Activated T-helper 1 cell treated with anti-CD3 and anti-CD28 coated beads, Interleukin-12 subunit alpha, Interleukin-12 subunit beta, Interleukin-2, Interleukin-4 antibody, amounts not matched to agents 30 ng/mL and 10 ng/mL and 1 ng/mL, durations not matched to agents 14 hours and 24 hours and 36 hours (primary cell): ENCODE data around the gene DHX32. TPM values are rescaled to one million over a fixed set of nuclear protein-coding genes. Genes with fewer than 3 reads are reported as not detected.

ENCODE experiments used
- DNase-seq: peaks from one replicate; pipeline ENCODE4 v3.0.0; 2021; ENCODE audit warnings: low spot score
- H3K27ac Mint-ChIP-seq: one replicate; pipeline ENCODE4 v1.8.0; 2021; ENCODE audit warnings: mild to moderate bottlenecking, mixed read lengths
- H3K27me3 Mint-ChIP-seq: one replicate; pipeline ENCODE4 v1.8.0; 2022; ENCODE audit warnings: mild to moderate bottlenecking, moderate library complexity, mixed read lengths; ENCODE audit not compliant: insufficient read depth
- H3K36me3 Mint-ChIP-seq: one replicate; pipeline ENCODE4 v1.8.0; 2021; ENCODE audit warnings: low read depth, mixed read lengths
- H3K4me1 Mint-ChIP-seq: one replicate; pipeline ENCODE4 v1.8.0; 2021; ENCODE audit warnings: low read depth, mixed read lengths
- H3K4me3 Mint-ChIP-seq: one replicate; pipeline ENCODE4 v1.8.0; 2021; ENCODE audit warnings: mild to moderate bottlenecking, moderate library complexity, mixed read lengths
- H3K9me3 Mint-ChIP-seq: one replicate; pipeline ENCODE4 v1.8.0; 2021; ENCODE audit warnings: mixed read lengths
- intact Hi-C: fragments of 100-400 bp; cut with micrococcal nuclease; formaldehyde crosslinking; loops from one replicate; pipeline ENCODE4 v1.15.1; 2024
- total RNA-seq: library from RNA; stranded (reverse); gene quantifications from 2 replicates; pipeline ENCODE4 v1.2.3, GENCODE V29; 2022

The DHX32 gene
- total RNA-seq, 1 donor from 2014 or later, result 13.0 TPM

- no peak overlapping the region for H3K4me3 Mint-ChIP-seq
- H3K9me3 Mint-ChIP-seq, result no peaks in the 10 kb centered on the region
- H3K27ac Mint-ChIP-seq, result no peak overlapping the region
- intact Hi-C loops, result no loop called here
- H3K36me3 Mint-ChIP-seq, result peaks cover 16% of the 10 kb centered on the region
- no peak for DNase-seq
- H3K4me1 Mint-ChIP-seq, result peaks cover 3% of the 10 kb centered on the region
- H3K27me3 Mint-ChIP-seq, result no peaks in the 10 kb centered on the region
Observed at GRCh38 chr10:125802739-125803138, 78.4 kb downstream of the DHX32 start.

GRCh38 chr10:125802131-125802530, 79.0 kb downstream of the DHX32 start:
- DNase-seq, result no peak
- Mint-ChIP-seq H3K9me3 (no peaks in the 10 kb centered on the region), H3K36me3 (peaks cover 10% of the 10 kb centered on the region), H3K27me3 (no peaks in the 10 kb centered on the region), H3K27ac (no peak overlapping the region), H3K4me1 (no peaks in the 10 kb centered on the region), H3K4me3 (no peak overlapping the region)
- intact Hi-C loops, result no loop called here

DNA sequence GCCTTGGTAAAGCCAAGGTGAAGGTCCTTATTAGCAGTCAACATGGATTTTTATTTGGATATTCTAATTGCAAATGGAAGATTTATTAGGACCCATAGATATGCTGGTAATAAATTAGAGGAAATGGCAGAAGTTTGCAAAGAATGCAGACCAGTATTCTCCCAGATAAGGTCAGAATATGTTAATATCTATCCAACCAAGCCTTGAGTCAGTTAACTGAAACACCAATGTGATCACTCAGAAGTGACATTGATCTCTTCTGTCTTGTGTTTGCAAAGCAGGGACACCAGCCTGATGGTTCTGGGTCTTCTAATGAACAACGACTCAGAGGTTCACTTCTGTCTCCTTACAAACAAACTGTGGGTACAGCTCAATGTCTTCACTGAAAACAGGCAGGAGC, 79.5 kb downstream of the DHX32 start:
- Mint-ChIP-seq H3K4me3 (no peak overlapping the region), H3K36me3 (peaks cover 7% of the 10 kb centered on the region), H3K27ac (no peak overlapping the region), H3K4me1 (no peaks in the 10 kb centered on the region), H3K27me3 (no peaks in the 10 kb centered on the region), H3K9me3 (no peaks in the 10 kb centered on the region)
- DNase-seq, result no peak
- intact Hi-C loops, result no loop called here

- no peaks in the 10 kb centered on the region for H3K27me3 Mint-ChIP-seq
- no peaks in the 10 kb centered on the region for H3K4me1 Mint-ChIP-seq
- no peak overlapping the region for H3K4me3 Mint-ChIP-seq
- intact Hi-C loops, result no loop called here
- H3K9me3 Mint-ChIP-seq, result no peaks in the 10 kb centered on the region
- DNase-seq, result no peak
- H3K36me3 Mint-ChIP-seq, result peaks cover 5% of the 10 kb centered on the region
- H3K27ac Mint-ChIP-seq, result no peak overlapping the region
Observed at GRCh38 chr10:125799451-125800182, 81.5 kb downstream of the DHX32 start.

- H3K9me3 Mint-ChIP-seq, result no peaks in the 10 kb centered on the region
- no peak overlapping the region for H3K27ac Mint-ChIP-seq
- intact Hi-C loops, result no loop called here
- no peak overlapping the region for H3K4me3 Mint-ChIP-seq
- H3K4me1 Mint-ChIP-seq, result no peaks in the 10 kb centered on the region
- H3K27me3 Mint-ChIP-seq, result no peaks in the 10 kb centered on the region
- H3K36me3 Mint-ChIP-seq, result peaks cover 13% of the 10 kb centered on the region
- no peak for DNase-seq
Observed at GRCh38 chr10:125797994-125798662, 83.0 kb downstream of the DHX32 start.

DNA sequence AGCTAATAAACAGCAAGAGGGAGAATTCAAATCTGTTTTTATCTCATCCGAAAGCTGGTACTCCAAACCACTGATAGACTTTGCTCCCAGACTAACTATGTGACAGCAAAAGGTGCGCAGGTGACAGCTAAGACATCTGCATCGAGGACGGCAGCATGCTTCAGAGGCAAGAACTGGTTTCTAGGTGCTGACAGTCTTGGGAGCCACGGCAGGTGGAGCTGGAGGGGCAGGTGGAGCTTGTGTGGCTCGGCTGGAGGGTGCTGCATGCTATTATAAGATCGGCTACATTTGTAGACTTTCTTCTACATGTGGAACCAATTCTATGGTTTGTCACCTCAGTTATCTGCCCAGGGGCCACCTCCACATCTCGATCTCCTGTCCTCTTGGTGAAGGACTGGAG, 83.7 kb downstream of the DHX32 start:
- Mint-ChIP-seq H3K4me3 (no peak overlapping the region), H3K27ac (no peak overlapping the region), H3K4me1 (no peaks in the 10 kb centered on the region), H3K9me3 (no peaks in the 10 kb centered on the region), H3K27me3 (no peaks in the 10 kb centered on the region), H3K36me3 (peaks cover 13% of the 10 kb centered on the region)
- no peak for DNase-seq
- intact Hi-C loops, result no loop called here

DNA sequence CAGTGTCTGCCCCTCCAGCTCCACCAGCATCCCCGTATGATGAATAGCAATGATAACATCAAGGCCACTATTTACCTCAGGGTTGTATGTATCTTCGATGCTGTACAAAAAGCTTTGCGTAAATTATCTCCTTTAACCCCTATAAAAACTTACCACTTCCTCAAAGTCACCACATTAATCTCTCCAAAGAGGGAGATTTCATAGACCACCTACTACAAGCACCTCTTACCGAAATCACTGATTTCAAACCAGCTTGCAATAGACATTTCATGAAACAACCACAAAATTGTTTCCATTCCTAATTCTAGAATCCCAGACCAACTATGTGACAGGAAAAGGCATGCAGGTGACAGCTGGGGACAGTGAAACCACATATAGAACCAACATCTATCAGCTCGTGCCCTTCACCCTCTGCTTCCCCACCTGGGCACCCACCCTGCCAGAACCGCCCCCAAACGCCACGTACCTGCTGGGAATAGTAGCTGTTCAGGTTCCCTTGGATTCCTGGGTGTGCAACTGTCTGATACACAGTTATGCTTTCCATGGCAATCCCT, 85.4 kb downstream of the DHX32 start:
- DNase-seq, result no peak
- H3K4me1 Mint-ChIP-seq, result no peaks in the 10 kb centered on the region
- H3K27me3 Mint-ChIP-seq, result no peaks in the 10 kb centered on the region
- no peak overlapping the region for H3K27ac Mint-ChIP-seq
- no peaks in the 10 kb centered on the region for H3K9me3 Mint-ChIP-seq
- H3K36me3 Mint-ChIP-seq, result peaks cover 11% of the 10 kb centered on the region
- intact Hi-C loops, result no loop called here
- no peak overlapping the region for H3K4me3 Mint-ChIP-seq

DNA sequence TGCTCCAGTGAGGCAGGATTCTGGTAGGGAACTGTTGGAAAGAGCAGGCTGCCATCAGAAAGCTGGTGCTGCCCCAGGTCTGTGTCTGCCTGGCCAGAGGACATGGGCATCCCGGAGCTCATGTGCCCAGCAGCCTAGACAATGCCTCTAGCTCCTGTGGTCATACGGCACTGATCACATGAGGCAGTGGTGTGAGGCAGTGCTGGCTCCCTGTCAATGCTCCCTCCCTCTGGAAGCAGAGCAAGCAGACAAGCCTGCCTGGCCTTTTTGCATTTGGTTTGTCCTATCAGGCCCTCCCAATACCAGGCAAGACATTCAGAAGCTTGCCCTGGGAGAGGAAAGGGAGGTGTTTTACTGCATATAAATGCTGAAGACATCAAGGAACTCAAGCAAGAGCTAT, 86.0 kb downstream of the DHX32 start:
- no peak for DNase-seq
- Mint-ChIP-seq H3K9me3 (no peaks in the 10 kb centered on the region), H3K27ac (no peak overlapping the region), H3K4me3 (no peak overlapping the region), H3K27me3 (no peaks in the 10 kb centered on the region), H3K36me3 (peaks cover 11% of the 10 kb centered on the region), H3K4me1 (no peaks in the 10 kb centered on the region)
- intact Hi-C loops, result no loop called here

- H3K4me3 Mint-ChIP-seq, result no peak overlapping the region
- H3K36me3 Mint-ChIP-seq, result peaks cover 11% of the 10 kb centered on the region
- H3K4me1 Mint-ChIP-seq, result peaks cover 12% of the 10 kb centered on the region
- H3K27ac Mint-ChIP-seq, result no peak overlapping the region
- no peaks in the 10 kb centered on the region for H3K9me3 Mint-ChIP-seq
- intact Hi-C loops, result no loop called here
- no peaks in the 10 kb centered on the region for H3K27me3 Mint-ChIP-seq
- DNase-seq, result no peak
Observed at GRCh38 chr10:125792342-125793300, 88.5 kb downstream of the DHX32 start.

DNA sequence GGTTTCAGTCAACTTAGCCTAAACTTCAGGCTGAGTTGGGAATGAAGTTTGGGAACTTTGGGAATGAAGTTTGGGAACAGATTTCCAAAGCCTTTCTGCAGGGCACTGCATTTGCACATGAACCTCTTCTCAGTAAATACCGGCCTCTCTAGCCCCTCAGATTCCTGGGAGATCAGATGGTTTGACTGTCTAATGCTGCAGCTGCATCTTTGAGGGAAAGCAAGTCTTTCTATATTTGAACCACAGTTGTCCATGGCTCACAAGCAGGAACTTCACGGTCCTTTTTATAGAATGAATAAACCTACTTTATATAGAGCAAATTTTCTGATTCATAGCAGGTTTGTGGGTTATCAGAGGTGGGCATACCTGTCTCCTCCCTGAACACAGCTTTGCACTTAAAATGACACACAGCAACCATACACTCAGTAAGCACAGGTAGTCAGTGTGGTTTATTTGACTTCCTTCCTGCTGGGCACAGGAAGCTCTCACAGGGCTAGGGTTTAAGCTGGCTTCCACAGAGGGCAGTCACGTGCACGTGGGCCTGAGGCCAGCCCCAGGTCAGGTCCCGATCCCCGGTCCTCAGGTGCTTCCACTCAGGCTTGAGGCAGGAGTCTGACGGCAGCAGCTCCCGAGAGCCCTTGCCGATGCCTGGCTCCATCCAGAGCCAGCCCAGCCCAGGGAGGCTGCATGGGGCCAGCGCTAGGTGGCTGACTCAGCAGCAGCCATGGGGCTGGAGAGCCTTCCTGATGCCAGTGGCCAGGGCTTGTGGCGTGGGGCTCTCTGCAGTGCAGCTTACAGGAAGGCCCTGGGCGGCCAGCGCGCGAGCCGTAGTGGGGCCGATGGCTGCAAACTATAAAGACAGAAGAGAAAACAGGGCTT, 92.7 kb downstream of the DHX32 start:
- no peak overlapping the region for H3K27ac Mint-ChIP-seq
- DNase-seq, result no peak
- H3K9me3 Mint-ChIP-seq, result no peaks in the 10 kb centered on the region
- peaks cover 13% of the 10 kb centered on the region for H3K4me1 Mint-ChIP-seq
- H3K27me3 Mint-ChIP-seq, result no peaks in the 10 kb centered on the region
- H3K36me3 Mint-ChIP-seq, result peaks cover 2% of the 10 kb centered on the region
- intact Hi-C loops, result no loop called here
- no peak overlapping the region for H3K4me3 Mint-ChIP-seq
